HG02678 (cell line): ENCODE results near the gene CYP39A1.
"Not testable (repeated sequence)": the region's sequence is repeated elsewhere in the genome, so short reads cannot be mapped to it uniquely, and the experiment has no call there.

Source experiments
- ATAC-seq: cut with Tn5 transposase; IDR thresholded peaks from one replicate; pipeline ENCODE4 v1.9.1; 2021; ENCODE audit warnings: mild to moderate bottlenecking, moderate library complexity; ENCODE audit not compliant: unreplicated experiment

The CYP39A1 gene

DNA sequence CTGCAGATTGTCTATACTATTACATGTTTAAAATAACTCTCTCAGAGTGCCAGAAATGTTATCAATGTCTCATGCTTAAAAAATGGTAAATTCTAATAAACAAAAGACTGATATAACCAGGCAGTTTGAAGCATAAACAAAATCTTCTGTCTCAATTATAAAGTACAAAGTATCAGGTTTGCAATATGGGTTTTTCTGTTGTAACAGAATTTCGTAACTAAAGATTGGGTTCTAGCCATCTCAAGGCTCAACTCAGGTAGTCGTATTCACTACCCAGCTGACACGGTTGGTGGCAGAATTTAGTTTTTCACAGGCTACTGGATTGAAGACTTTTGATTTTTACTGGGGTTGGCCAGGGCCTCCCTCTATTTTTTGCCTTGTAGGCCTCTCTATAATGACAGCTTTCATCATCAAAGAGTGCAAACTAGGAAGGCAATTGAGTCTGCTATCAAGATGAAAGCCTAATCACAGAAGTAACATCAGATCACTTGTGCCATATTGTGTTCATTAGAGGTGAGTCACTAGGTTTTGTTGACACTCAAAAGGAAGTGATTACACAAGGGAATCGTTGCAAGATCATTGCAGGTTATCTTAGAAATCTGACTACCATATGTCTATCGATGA is 3.6 kb downstream of the CYP39A1 start:
- ATAC-seq, result no peak

DNA sequence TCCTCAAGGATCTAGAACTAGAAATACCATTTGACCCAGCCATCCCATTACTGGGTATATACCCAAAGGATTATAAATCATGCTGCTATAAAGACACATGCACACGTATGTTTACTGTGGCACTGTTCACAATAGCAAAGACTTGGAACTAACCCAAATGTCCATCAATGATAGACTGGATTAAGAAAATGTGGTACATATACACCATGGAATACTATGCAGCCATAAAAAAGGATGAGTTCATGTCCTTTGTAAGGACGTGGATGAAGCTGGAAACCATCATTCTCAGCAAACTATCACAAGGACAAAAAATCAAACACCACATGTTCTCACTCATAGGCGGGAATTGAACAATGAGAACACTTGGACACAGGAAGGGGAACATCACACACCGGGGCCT is 4.5 kb downstream of the CYP39A1 start:
- not testable (repeated sequence) for ATAC-seq

DNA sequence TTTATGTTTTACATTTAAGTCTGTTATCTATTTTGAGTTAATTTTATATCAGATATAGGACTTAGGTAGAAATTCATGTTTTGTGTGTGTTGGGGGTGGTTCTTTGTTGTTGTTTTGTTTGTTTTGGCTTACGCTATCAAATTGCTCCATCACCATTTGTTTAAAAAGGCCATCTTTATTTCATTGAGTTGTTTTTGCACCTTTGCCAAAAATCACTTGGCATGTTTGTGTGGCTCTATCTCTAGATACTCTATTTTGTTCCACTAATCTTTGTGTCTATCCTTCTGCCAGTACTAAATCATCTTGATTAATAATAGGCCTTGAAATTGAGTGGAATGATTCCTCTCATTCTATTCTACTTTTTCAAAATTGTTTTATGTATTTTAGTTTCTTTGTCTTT is 7.4 kb downstream of the CYP39A1 start:
- no peak for ATAC-seq

DNA sequence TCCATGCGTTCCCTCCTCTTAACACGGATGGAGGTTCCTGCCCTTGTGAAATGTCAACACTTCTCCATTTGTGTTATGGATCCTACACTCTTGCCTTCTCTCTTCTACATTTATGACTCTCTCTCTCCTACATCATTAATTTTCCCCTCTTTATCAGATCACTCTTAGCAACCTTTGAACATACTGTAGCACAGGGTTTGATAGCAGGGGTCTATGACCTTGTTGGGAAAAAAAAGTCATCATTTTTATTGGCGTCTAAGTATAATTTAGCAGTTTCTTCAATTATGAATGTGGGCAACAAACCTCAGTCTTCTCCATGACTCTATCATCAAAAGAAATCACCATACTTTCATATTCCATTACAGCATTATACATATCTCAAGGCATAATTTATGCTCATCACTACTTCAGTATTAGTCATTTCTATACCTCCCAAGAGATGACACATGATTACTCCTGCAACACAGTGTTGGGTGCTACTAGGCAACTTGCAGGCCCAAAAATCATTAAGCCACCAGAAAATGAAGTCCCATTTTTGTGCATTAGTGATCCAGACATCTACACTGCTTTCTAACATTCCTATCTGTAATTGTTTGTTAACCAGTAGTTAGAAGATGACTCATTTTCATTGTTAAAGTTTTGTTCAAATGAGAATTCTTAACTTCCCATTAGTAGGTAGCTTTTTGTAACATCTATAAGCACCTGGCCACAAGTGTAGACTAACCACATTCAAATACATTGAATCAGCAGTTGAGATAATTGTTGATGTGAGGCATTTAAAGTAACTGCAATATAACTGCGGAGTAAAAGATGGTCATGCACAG is 9.5 kb downstream of the CYP39A1 start:
- ATAC-seq, result no peak

DNA sequence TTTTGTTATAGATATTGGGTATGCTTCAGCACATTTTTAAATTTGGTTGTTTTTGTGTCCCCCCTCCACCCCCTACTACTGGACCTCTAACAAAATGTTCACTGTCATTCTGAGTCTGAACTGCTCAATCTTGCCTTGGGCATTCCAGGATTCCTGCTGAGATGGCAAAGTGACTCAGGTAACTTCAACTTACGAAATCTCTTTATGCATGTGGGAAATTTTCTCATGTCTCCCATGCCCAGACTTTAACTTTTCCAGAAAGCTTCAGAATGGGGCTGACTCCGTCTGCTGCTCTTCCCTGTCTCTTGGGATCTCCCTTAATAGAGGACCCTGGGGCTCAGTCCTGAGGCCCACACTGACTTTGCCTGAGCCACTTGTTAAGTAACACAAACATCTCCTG is 14.0 kb downstream of the CYP39A1 start:
- ATAC-seq, result no peak

DNA sequence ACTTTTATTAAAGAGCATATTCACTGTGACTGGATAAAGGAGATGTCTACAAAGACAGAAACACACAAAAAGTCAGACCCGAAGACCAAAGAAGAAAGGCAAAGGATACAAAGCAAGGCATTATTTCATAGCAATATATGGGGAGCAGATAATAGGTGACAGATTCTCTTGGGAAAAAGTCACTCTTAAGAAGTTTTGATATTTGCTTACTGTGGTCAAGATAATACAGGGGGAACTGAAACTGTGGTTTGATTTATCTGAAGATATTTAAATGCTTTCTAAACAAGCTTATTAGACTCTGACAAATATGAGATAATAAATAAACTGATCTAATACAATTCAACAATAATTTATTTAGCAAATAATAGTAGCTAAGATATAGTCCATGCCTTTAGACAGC is 14.7 kb downstream of the CYP39A1 start:
- no peak for ATAC-seq

DNA sequence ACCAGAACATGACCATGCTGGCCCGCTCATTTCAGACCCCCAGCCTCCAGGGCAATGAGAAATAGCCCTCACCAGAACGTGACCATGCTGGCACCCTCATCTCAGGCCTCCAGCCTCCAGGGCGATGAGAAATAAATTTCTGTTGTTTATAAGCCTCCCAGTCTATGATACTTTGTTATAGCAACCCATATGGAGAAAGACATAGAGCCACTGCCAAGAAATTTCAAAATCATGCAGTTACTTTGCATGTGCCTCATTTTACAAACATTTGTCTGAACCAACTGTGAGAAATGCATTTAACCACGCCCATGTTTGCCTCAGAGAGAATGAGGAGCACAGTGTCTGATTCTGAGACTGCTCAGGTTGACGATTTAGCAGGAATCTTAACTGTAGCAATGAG is 15.5 kb downstream of the CYP39A1 start:
- ATAC-seq, result no peak

DNA sequence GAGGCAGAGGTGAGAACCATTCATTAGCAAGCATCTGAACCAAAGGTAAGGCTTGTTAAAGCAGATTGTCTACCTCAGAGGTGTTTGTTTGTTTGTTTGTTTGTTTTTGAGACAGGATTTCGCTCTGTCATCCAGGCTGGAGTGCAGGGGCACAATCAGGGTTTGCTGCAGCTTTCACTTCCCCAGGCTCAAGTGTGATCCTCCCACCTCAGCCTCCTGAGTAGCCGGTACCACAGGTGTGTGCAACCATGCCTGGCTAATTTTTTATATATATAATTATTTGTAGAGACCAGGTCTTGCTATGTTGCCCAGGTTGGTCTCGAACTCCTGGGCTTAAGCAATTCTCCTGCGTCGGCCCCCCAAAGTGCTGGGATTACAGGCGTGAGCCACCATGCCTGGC is 17.2 kb downstream of the CYP39A1 start:
- no peak for ATAC-seq

DNA sequence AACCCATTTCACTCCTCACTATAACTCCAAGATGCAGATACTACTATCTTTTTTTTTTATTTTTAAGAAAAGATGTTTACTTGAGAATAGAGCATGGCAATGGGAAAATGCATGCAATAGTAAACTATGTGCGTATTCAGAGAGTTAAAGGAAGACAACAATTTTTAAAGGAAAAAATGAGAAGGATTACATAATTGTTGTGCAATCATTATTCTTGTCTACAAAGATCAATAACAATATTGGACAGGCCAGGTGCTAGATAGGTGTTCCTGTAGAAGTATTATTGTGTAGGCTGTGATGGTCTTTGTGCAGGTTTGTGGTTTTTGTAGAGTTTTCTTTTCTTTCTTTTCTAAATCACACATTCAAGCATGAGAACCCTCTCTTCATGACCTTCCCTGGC is 20.6 kb downstream of the CYP39A1 start:
- ATAC-seq, result no peak

DNA sequence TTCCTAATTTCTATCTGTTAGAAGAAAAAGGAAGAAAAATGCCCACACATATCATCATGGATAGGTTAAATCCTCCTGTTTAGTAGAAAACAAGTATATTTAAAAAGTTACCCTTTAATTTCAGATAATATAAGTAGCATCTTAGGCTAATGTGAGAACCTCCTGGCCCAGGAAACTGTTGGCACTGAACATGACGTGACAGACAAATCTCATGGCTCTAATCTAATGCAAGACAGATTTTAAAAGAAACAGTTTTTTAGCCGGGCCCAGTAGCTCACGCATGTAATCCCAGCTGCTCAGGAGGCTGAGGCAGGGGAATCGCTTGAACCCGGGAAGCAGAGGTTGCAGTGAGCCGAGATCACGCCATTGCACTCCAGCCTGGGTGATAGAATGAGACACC is 22.9 kb downstream of the CYP39A1 start:
- no peak for ATAC-seq

DNA sequence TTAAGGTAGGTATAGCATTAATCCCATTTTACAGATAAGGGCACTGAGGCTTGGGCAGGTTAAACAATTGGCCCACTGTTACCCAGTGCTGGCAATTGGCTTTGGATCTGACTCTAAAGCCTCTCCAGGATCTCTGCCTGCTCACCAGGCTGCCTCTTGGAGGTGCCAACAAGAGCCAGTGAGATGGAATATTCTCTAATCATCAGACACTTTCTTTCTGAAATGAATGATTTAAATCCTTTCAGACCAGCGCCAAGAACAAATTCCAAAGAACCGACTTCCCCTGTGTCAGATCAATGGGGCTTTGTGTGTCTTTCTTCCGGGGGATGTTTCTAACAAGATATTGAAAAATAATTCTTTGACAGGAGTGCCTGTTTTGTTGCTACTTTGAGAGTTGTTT is 23.6 kb downstream of the CYP39A1 start:
- no peak for ATAC-seq

DNA sequence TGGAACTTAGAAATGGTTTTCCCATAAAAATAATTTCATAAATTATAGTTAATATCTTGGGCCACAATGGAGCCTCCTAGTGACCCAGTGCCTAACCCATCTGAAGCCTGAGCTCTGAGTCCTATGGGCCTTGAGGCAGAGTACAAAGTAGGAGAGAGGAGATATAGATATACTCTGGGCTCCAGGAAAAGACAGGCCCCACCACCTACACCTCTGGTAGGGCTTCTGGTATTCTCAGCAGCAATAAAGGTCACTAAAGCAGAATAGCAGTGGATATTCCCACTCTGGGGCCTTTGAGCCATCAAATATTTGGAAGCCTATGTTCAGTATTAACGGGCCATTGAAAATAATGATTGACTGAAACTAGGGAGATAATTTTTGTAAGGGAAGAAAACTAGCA is 24.1 kb downstream of the CYP39A1 start:
- ATAC-seq, result no peak

DNA sequence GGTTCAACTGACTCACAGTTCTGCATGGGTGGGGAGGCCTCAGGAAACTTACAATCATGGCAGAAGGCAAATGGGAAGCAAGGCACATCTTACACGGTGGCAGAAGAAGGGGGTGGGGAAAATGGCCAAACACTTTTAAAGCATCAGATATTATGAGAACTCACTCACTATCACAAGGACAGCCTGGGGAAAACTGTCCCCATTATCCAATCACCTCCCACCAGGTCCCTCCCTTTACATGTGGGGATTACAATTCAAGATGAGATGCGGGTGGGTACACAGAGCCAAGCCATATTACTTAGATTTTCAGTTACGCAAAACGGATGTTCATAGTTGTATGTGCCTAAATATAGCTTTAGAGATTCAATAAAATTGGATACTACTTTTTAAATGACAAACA is 25.6 kb downstream of the CYP39A1 start:
- no peak for ATAC-seq

DNA sequence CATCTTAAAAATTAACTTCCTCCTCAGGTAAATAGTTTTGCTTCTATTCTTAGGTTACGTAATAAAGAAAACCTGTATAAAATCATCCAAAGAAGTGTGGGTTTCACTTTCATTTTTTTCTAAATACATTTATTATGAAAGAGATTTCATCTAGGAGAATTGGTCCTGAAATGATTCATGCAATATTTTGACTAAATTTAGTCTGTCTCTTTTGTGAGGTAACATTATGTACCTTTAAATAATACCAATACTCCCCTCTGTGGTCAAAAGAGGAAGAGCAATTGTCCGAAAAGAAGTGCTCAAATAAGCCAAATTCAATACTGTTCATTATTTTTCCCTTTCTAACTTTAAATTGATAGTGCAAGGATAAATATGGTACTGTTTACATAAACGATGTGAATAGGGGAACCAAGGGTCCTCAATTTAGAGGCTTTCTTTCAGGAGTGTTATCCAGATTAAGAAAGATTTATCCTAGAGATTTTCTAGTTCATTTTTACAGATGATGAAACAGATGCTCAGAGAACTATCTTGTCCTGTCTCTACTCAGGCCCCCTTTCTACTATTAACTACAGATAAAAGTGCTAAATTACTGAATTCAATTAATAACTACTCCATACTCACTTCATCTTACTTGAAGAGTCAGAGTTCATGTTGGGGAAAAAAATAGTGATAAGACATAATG is 26.2 kb downstream of the CYP39A1 start:
- no peak for ATAC-seq

DNA sequence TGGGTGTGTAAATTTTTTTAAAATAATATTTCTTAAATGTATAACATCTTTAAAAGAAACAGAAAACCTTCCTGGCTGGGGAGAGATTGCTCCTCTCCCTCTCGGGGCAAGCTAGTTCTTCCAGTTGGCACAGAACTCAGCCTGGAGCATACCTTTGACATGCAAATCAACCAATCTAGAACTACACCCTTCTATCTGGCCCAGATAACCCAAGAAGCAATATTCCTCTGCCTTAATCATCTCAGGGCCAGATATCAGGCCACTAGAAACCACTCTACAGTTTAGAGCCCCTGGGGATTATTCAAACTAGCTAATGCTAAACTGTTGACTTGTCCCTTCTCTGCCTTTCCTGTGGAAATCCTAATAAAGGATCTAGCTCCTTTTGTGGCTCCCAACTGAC is 33.9 kb downstream of the CYP39A1 start:
- ATAC-seq, result no peak

DNA sequence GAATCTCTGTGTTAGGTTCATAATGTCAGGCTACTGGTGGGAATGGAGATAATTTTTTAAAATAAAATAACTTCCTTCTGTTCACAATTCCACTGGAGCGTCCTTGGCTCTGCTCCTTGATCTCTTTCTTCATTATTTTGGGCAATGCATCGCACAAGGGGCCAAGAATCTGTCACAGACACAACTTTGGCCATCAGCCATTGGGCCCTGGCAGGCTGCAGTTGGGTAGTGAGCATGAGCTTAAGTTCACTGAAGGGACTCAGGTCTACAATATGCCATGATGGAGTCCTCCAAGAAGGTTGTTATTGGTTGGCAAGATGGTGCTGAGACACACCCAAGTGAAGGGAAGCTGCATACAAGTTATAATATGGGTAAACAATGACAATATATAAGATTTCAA is 40.0 kb downstream of the CYP39A1 start:
- no peak for ATAC-seq

DNA sequence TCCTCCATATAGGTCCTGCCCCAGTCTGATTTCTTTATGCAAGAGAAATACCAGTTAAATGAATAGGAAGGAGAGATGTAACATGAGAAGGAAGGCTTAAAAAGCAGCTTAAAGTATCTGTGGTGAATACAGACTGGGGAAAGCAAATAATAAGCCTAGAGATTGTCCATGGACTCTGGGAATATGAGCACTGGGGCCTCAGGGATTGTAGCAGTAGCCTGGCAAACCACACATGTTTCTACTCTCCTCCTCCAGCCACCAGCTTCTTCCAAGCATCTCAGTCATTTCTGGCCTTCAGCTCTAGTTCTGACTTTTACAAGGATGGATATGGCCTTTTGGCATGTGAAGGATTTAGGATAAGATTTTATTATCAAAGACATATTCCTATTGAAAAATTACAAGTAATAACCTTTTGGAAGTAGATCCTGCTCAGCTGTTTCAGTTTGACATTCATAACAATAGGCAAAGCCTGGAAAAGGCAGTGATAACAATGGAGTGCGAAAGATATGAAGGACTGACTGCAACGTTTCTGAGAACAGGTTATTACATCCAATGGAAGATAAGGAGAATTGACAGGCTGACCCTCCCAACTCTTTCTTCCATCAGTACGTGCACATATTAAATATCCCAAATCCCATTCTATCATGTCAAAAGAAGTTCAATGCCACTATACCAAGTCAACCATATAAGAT is 41.6 kb downstream of the CYP39A1 start:
- ATAC-seq, result no peak

DNA sequence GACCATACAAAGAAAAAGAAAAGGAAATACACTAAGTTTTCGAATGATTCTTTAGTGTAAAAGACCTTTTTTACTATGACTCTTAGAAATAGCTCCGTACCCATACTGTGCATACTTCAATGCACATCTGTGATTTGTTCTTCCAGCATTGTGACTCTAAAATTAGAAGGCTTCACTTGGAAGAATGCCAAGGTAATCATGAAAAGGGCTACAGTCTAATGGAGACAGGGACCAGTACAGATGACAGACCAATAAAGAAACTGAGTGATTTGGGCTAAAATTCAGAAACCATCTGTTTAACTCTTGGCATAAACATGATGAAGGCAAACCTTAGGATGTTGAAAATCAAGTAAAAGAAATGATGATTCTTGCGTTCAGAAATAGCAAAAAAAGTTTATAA is 46.3 kb downstream of the CYP39A1 start:
- no peak for ATAC-seq

DNA sequence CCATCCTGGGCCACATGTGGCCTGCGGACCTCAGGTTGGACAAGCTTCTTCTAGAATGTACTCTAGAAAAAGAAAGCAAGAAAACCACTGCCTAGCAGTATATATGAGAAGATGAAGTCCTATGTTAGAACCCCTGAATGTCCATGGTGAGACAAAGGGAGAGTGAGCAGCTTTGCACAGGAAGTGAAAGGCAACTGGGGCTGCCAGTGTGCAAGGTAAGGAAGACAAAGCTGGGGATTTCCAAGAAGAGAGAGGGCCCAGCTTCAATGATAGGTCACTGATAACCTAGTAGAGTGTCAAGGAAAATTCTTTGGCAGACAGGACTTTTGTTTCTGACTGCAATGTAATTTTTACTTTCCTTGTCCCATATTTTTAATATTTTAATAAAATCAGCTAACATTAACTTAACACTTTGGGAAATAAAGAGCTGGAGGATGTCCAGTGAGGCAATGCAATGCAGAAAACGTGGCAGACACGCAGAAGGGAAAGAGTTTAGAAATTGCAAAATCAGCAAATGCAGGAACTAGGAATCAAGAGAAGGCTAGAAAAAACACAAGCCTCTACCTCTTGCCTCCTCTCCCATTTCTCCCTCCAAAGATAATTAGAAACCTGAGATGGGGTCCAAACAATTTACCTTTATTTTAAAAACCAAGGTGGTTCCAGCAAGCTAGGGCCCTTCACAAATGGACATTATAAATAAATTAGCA is 47.4 kb downstream of the CYP39A1 start:
- ATAC-seq, result peak; percentile 87

DNA sequence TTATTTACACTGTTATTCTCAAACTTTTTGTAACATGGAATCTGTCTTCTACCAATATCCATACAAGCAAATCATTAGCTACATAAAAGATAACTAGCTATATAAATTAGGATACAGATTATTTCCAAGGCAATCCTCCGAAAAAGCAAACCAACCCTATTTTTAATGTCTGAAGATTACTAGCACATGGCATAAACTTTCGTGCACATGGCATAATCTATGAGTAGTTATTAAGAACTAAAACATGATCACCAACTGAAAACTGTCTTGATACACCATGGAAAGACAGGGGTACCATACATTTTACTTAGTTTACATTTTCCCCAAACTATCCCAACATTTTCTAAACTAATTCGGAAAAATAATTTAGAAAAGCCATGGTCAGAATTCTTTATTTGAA is 54.4 kb downstream of the CYP39A1 start:
- ATAC-seq, result no peak

DNA sequence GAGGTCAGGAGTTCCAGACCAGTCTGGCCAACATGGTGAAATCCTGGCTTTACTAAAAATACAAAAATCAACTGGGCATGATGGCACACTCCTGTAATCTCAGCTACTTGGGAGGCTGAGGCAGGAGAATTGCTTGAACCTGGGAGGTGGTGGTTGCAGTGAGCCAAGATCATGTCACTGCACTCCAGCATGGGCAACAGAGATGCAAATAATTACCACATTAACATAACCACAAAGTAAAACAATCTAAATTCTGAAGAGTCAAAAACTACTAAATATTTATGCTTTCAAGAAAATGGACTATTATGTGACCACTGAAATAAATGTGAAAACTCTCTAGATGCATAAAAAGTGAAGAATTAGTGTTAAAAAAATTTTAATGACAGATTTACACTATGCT is 59.9 kb downstream of the CYP39A1 start:
- no peak for ATAC-seq
